Measurements from ENCODE around the gene LRFN3.

DNA sequence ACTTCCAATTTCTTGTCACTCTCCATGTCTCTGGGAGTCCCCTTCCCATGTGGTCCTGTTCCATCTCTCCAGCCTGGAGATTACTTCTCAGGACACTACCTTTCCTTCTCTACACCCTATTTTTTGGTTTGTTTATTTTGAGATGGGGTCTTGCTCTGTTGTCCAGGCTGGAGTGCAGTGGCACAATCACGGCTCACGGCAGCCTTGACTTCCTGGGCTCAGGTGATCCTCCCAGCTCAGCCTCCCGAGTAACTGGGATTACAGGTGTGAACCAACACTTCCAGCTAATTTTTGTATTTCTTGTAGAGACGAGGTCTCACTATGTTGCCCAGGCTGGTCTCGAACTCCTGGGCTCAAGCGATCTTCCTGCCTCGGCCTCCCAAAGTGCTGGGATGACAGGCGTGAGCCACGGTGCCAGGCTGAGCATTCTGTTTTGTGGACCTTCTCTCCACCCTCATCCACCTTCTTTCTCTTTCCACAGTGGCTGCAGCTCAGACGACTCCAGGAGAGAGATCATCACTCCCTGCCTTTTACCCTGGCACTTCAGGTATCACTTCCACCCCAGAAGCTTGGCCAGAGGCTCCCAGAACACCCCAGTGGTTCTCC is 33.2 kb upstream of the LRFN3 start:
- TF ChIP-seq, protein P1, sequence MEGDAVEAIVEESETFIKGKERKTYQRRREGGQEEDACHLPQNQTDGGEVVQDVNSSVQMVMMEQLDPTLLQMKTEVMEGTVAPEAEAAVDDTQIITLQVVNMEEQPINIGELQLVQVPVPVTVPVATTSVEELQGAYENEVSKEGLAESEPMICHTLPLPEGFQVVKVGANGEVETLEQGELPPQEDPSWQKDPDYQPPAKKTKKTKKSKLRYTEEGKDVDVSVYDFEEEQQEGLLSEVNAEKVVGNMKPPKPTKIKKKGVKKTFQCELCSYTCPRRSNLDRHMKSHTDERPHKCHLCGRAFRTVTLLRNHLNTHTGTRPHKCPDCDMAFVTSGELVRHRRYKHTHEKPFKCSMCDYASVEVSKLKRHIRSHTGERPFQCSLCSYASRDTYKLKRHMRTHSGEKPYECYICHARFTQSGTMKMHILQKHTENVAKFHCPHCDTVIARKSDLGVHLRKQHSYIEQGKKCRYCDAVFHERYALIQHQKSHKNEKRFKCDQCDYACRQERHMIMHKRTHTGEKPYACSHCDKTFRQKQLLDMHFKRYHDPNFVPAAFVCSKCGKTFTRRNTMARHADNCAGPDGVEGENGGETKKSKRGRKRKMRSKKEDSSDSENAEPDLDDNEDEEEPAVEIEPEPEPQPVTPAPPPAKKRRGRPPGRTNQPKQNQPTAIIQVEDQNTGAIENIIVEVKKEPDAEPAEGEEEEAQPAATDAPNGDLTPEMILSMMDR (IDR thresholded peaks at IDR 0.05): no peak
- TF ChIP-seq EP300 (IDR thresholded peaks at IDR 0.05; ENCODE audit: low read depth) (no peak), POLR2A (IDR thresholded peaks at IDR 0.05) (no peak)

All from transverse colon (tissue), 3 donors.